Measurements from ENCODE around the gene CYTH4. TPM values are rescaled to one million over a fixed set of nuclear protein-coding genes. Genes with fewer than 3 reads are reported as not detected.

CYTH4 gene
- total RNA-seq, 4 donors from 2014 or later, result 1.4 to 13.1 (median 3.0) TPM

DNA sequence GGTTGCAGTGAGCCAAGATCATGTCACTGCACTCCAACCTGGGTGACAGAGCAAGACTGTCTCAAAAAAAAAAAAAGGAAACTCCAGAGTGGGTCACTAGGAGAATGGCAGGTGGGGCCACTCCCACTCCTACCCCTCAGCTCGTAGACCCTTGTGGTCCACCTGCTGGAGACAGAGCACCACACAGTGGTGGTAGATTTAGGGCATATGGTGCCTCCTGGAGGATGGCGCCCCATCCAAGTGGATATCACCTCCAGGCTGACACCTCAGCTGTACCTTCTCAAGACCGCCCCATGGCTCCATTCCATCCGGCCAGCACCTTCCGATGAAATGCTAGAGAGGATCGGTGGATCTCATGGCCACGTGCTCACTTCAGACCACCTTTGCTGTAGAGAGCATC lies 6.2 kb downstream of the CYTH4 start:
- H3K4me3 ChIP-seq (ENCODE audit: low read depth, poor library complexity, severe bottlenecking), result no peak overlapping the region
- TF ChIP-seq POLR2A (IDR thresholded peaks at IDR 0.05), result no peak
- TF ChIP-seq, protein P1, sequence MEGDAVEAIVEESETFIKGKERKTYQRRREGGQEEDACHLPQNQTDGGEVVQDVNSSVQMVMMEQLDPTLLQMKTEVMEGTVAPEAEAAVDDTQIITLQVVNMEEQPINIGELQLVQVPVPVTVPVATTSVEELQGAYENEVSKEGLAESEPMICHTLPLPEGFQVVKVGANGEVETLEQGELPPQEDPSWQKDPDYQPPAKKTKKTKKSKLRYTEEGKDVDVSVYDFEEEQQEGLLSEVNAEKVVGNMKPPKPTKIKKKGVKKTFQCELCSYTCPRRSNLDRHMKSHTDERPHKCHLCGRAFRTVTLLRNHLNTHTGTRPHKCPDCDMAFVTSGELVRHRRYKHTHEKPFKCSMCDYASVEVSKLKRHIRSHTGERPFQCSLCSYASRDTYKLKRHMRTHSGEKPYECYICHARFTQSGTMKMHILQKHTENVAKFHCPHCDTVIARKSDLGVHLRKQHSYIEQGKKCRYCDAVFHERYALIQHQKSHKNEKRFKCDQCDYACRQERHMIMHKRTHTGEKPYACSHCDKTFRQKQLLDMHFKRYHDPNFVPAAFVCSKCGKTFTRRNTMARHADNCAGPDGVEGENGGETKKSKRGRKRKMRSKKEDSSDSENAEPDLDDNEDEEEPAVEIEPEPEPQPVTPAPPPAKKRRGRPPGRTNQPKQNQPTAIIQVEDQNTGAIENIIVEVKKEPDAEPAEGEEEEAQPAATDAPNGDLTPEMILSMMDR (IDR thresholded peaks at IDR 0.05), result no peak
- 92 to 95% methylated on average over 7 of the region's 7 CpGs for WGBS, 2 donors
- no peak for DNase-seq (ENCODE audit: low spot score in 2 of 2)
- intact Hi-C loops (cut with DNase I; ENCODE audit: low total_unique reads), result no loop called here

DNA sequence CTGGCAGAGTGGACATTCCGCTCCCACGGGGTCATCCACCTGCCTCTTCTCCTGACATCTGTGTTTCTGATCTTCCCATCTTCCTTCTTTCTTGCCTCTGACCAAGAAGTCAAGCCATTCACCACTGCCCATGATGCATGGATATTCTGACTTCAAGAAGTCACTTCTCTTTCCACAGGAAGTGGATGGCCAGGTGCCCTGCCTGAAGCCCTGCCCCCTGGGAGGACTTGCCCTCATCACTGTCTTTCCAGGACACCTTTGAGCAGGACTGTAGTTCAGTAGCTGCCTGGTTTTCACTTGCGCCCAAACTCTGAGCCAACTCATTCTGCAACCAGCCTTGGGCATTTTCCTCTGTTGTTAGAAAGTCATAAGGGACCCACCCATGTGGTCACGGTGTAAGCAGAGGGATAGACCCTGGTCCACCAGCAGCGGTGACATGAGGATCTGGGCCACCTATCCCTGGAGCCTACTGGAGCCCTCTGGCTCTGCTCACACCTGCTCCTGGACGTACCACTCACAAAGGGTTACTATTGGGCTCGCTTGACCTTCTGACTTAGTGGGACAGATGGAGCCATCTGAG lies 6.9 kb downstream of the CYTH4 start:
- no peak overlapping the region for H3K4me3 ChIP-seq (ENCODE audit: low read depth, poor library complexity, severe bottlenecking)
- intact Hi-C loops (cut with DNase I; ENCODE audit: low total_unique reads), result no loop called here
- TF ChIP-seq, protein P1 (IDR thresholded peaks at IDR 0.05), result no peak
- no peak for TF ChIP-seq POLR2A (IDR thresholded peaks at IDR 0.05)
- no peak for DNase-seq (ENCODE audit: low spot score in 2 of 2)
- WGBS, 2 donors, result 81 to 83% methylated on average over 7 of the region's 7 CpGs

DNA sequence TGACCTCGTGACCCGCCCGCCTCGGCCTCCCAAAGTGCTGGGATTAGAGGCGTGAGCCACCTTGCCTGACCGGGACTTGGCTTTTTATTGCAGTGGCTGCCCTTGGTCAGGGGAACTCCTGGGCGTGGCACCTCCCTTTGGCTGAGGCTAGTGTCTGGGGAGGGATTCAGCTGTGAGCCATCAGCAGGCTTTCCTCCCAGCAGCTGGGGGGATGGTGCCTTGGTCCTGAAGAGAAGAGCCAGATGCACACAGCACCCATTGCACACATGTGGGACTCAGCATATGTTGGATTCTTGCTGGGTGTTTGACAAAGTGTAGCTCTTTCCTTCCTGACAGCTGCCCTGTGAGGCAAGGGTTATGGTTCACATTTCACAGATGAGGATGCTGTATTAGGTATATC lies 8.4 kb downstream of the CYTH4 start:
- no peak for TF ChIP-seq POLR2A (IDR thresholded peaks at IDR 0.05)
- TF ChIP-seq, protein P1 (IDR thresholded peaks at IDR 0.05), result no peak
- intact Hi-C loops (cut with DNase I; ENCODE audit: low total_unique reads), result no loop called here
- WGBS, 2 donors, result 57 to 60% methylated on average over 7 of the region's 7 CpGs
- DNase-seq (ENCODE audit: low spot score in 2 of 2), result no peak
- no peak overlapping the region for H3K4me3 ChIP-seq (ENCODE audit: low read depth, poor library complexity, severe bottlenecking)

DNA sequence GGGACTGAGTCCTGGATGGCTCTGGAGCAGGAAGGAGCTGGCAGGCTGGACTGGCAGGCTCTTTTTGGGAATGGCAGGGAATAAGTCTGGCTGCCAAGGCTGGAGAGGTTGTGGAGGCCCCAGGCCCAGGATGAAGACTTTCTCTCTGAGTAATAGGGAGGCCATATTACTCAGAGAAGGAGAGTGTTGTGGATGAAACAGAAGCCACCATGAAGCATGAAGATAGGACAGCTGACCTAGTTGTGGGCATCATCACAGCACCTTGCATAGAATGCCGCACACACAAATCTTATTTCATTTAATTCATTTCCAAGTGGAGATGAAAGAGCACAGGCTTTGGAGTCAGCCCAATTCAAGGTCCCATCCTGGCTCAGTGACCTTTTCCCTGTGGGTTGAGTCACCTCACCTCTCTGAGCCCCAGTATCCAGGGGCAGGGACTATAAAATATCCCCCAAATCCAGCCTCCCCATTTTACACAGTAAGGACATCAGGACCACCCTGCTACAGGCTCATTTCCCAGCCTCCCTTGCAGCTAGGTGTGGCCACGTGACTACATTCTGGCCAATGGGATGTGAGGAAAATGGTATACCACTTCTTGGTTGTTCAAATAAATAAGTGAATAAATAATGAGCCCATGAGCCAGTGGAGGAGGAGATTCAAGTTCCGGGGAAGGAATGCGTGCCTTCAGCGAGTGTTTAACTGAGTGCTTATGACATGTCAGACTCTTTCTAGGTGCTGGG lies 9.4 kb downstream of the CYTH4 start:
- intact Hi-C loops (cut with DNase I; ENCODE audit: low total_unique reads), result no loop called here
- WGBS, 2 donors, result 92 to 95% methylated on average over 5 of the region's 5 CpGs
- H3K4me3 ChIP-seq (ENCODE audit: low read depth, poor library complexity, severe bottlenecking), result no peak overlapping the region
- TF ChIP-seq, protein P1 (IDR thresholded peaks at IDR 0.05), result no peak
- TF ChIP-seq POLR2A (IDR thresholded peaks at IDR 0.05), result no peak
- no peak for DNase-seq (ENCODE audit: low spot score in 2 of 2)

DNA sequence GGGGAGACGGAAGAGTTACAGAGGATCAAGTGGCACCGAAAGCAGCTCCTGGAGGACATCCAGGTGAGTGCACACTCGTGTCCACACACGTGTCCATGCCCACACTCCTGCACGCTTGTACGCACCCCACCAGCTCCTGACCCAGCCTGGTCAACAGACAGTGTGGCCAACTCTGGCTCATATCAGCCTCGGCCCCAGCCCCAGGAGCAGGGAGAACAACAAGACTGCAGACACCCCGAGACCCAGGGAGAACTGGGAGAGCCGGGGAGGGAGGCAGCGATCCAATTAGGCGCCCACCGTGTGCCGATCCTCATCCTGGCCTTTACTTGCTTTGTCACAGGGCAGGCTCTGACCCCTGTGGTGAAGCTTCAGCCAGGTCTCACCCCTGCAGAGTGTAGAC lies 10.3 kb downstream of the CYTH4 start:
- TF ChIP-seq, protein P1 (IDR thresholded peaks at IDR 0.05), result no peak
- TF ChIP-seq POLR2A (IDR thresholded peaks at IDR 0.05), result no peak
- H3K4me3 ChIP-seq (ENCODE audit: low read depth, poor library complexity, severe bottlenecking), result no peak overlapping the region
- no peak for DNase-seq (ENCODE audit: low spot score in 2 of 2)
- intact Hi-C loops (cut with DNase I; ENCODE audit: low total_unique reads), result no loop called here
- WGBS, 2 donors, result 84 to 86% methylated on average over 13 of the region's 13 CpGs

All from lower leg skin (tissue), 4 donors.